ENCODE measurements around the gene SLIT3. TPM values are rescaled to one million over a fixed set of nuclear protein-coding genes. Genes with fewer than 3 reads are reported as not detected.

The SLIT3 gene
- total RNA-seq, 2 experiments from 2014 or later, result 0.15 TPM; not detected in 1

GRCh38 chr5:168989731-168990505 lies 311.0 kb downstream of the SLIT3 start:
- CTCF ChIA-PET, result no interaction called here
- POLR2A ChIA-PET, result no interaction called here
- no peak overlapping the region for H3K27ac Mint-ChIP-seq

GRCh38 chr5:168988699-168989098 lies 312.2 kb downstream of the SLIT3 start:
- ChIA-PET CTCF (no interaction called here), POLR2A (no interaction called here)
- DNase-seq, result no peak
- Mint-ChIP-seq H3K27ac (no peak overlapping the region), H3K4me3 (no peak overlapping the region), H3K36me3 (ENCODE audit: low read depth) (no peaks in the 10 kb centered on the region), H3K9me3 (no peaks in the 10 kb centered on the region), H3K4me1 (no peaks in the 10 kb centered on the region), H3K27me3 (peaks cover 3% of the 10 kb centered on the region)

More at GRCh38 chr5:168989731-168990505, 311.0 kb downstream of the SLIT3 start:
- Mint-ChIP-seq H3K9me3 (no peaks in the 10 kb centered on the region), H3K4me3 (no peak overlapping the region), H3K36me3 (ENCODE audit: low read depth) (no peaks in the 10 kb centered on the region), H3K4me1 (no peaks in the 10 kb centered on the region), H3K27me3 (peaks cover 3% of the 10 kb centered on the region)
- no peak for DNase-seq

GRCh38 chr5:168987543-168988300 lies 313.2 kb downstream of the SLIT3 start:
- CTCF ChIA-PET, result interaction anchor here (0.5 to 1.4 kb wide), 4 partner anchors 16 to 559 kb away, joined by 3 to 4 read pairs (median 3); no protein-coding TSS in a partner anchor
- Mint-ChIP-seq H3K27me3 (peaks cover 3% of the 10 kb centered on the region), H3K36me3 (ENCODE audit: low read depth) (no peaks in the 10 kb centered on the region), H3K27ac (no peak overlapping the region), H3K9me3 (no peaks in the 10 kb centered on the region), H3K4me3 (no peak overlapping the region), H3K4me1 (no peaks in the 10 kb centered on the region)
- POLR2A ChIA-PET, result no interaction called here
- DNase-seq, result peak; percentile 60

GRCh38 chr5:168985454-168985853 lies 315.5 kb downstream of the SLIT3 start:
- ChIA-PET POLR2A (no interaction called here), CTCF (no interaction called here)
- Mint-ChIP-seq H3K9me3 (no peaks in the 10 kb centered on the region), H3K4me1 (no peaks in the 10 kb centered on the region), H3K36me3 (ENCODE audit: low read depth) (no peaks in the 10 kb centered on the region), H3K27ac (no peak overlapping the region), H3K4me3 (no peak overlapping the region), H3K27me3 (peaks cover 6% of the 10 kb centered on the region)
- no peak for DNase-seq

- ChIA-PET POLR2A (no interaction called here), CTCF (no interaction called here)
- H3K4me1 Mint-ChIP-seq, result no peaks in the 10 kb centered on the region
- peaks cover 6% of the 10 kb centered on the region for H3K27me3 Mint-ChIP-seq
- no peak for DNase-seq
- no peaks in the 10 kb centered on the region for H3K9me3 Mint-ChIP-seq
- no peak overlapping the region for H3K27ac Mint-ChIP-seq
- no peak overlapping the region for H3K4me3 Mint-ChIP-seq
- H3K36me3 Mint-ChIP-seq (ENCODE audit: low read depth), result no peaks in the 10 kb centered on the region
Measured at GRCh38 chr5:168984135-168984675, 316.7 kb downstream of the SLIT3 start.

GRCh38 chr5:168979135-168979534 lies 321.8 kb downstream of the SLIT3 start:
- Mint-ChIP-seq H3K4me3 (no peak overlapping the region), H3K4me1 (no peaks in the 10 kb centered on the region), H3K36me3 (ENCODE audit: low read depth) (no peaks in the 10 kb centered on the region), H3K27me3 (peaks cover 12% of the 10 kb centered on the region), H3K27ac (no peak overlapping the region), H3K9me3 (no peaks in the 10 kb centered on the region)
- CTCF ChIA-PET, result interaction anchor here (1.6 kb wide), 1 partner anchor 18 kb away, joined by 3 read pairs; no protein-coding TSS in a partner anchor
- DNase-seq, result no peak
- POLR2A ChIA-PET, result no interaction called here

- H3K27ac Mint-ChIP-seq, result no peak overlapping the region
- no peak overlapping the region for H3K4me3 Mint-ChIP-seq
- no peaks in the 10 kb centered on the region for H3K4me1 Mint-ChIP-seq
- H3K36me3 Mint-ChIP-seq (ENCODE audit: low read depth), result no peaks in the 10 kb centered on the region
- CTCF ChIA-PET, result no interaction called here
- H3K27me3 Mint-ChIP-seq, result peaks cover 15% of the 10 kb centered on the region
- no peak for DNase-seq
- no peaks in the 10 kb centered on the region for H3K9me3 Mint-ChIP-seq
- POLR2A ChIA-PET, result no interaction called here
Measured at GRCh38 chr5:168978500-168978899, 322.4 kb downstream of the SLIT3 start.

- POLR2A ChIA-PET, result no interaction called here
- H3K4me1 Mint-ChIP-seq, result no peaks in the 10 kb centered on the region
- H3K36me3 Mint-ChIP-seq (ENCODE audit: low read depth), result no peaks in the 10 kb centered on the region
- CTCF ChIA-PET, result no interaction called here
- peaks cover 15% of the 10 kb centered on the region for H3K27me3 Mint-ChIP-seq
- no peak overlapping the region for H3K27ac Mint-ChIP-seq
- DNase-seq, result no peak
- no peaks in the 10 kb centered on the region for H3K9me3 Mint-ChIP-seq
- H3K4me3 Mint-ChIP-seq, result no peak overlapping the region
Measured at GRCh38 chr5:168978015-168978414, 322.9 kb downstream of the SLIT3 start.

- Mint-ChIP-seq H3K9me3 (no peaks in the 10 kb centered on the region), H3K4me3 (no peak overlapping the region), H3K36me3 (ENCODE audit: low read depth) (no peaks in the 10 kb centered on the region), H3K27ac (no peak overlapping the region), H3K27me3 (peaks cover 15% of the 10 kb centered on the region), H3K4me1 (no peaks in the 10 kb centered on the region)
- POLR2A ChIA-PET, result no interaction called here
- CTCF ChIA-PET, result no interaction called here
- DNase-seq, result no peak
Measured at GRCh38 chr5:168976311-168976970, 324.5 kb downstream of the SLIT3 start.

GRCh38 chr5:168975331-168975730 lies 325.6 kb downstream of the SLIT3 start:
- Mint-ChIP-seq H3K36me3 (ENCODE audit: low read depth) (no peaks in the 10 kb centered on the region), H3K4me1 (no peaks in the 10 kb centered on the region), H3K27ac (no peak overlapping the region), H3K4me3 (no peak overlapping the region), H3K27me3 (peaks cover 12% of the 10 kb centered on the region), H3K9me3 (no peaks in the 10 kb centered on the region)
- no peak for DNase-seq
- POLR2A ChIA-PET, result no interaction called here
- CTCF ChIA-PET, result no interaction called here

- H3K4me1 Mint-ChIP-seq, result no peaks in the 10 kb centered on the region
- H3K27me3 Mint-ChIP-seq, result peaks cover 12% of the 10 kb centered on the region
- H3K9me3 Mint-ChIP-seq, result no peaks in the 10 kb centered on the region
- no peak overlapping the region for H3K4me3 Mint-ChIP-seq
- CTCF ChIA-PET, result no interaction called here
- no peaks in the 10 kb centered on the region for H3K36me3 Mint-ChIP-seq (ENCODE audit: low read depth)
- POLR2A ChIA-PET, result no interaction called here
- H3K27ac Mint-ChIP-seq, result no peak overlapping the region
- DNase-seq, result no peak
Measured at GRCh38 chr5:168974082-168974481, 326.9 kb downstream of the SLIT3 start.

- H3K36me3 Mint-ChIP-seq (ENCODE audit: low read depth), result no peaks in the 10 kb centered on the region
- POLR2A ChIA-PET, result no interaction called here
Measured at GRCh38 chr5:168972731-168973130, 328.2 kb downstream of the SLIT3 start.

GRCh38 chr5:168971100-168971499 lies 329.8 kb downstream of the SLIT3 start:
- Mint-ChIP-seq H3K27me3 (peaks cover 11% of the 10 kb centered on the region), H3K4me3 (no peak overlapping the region), H3K4me1 (no peaks in the 10 kb centered on the region), H3K9me3 (no peaks in the 10 kb centered on the region), H3K27ac (no peak overlapping the region), H3K36me3 (ENCODE audit: low read depth) (no peaks in the 10 kb centered on the region)
- DNase-seq, result no peak
- ChIA-PET CTCF (no interaction called here), POLR2A (no interaction called here)

More at GRCh38 chr5:168972731-168973130, 328.2 kb downstream of the SLIT3 start:
- no peak overlapping the region for H3K4me3 Mint-ChIP-seq
- CTCF ChIA-PET, result no interaction called here
- H3K4me1 Mint-ChIP-seq, result no peaks in the 10 kb centered on the region
- no peak overlapping the region for H3K27ac Mint-ChIP-seq
- DNase-seq, result no peak
- H3K27me3 Mint-ChIP-seq, result peaks cover 12% of the 10 kb centered on the region
- H3K9me3 Mint-ChIP-seq, result no peaks in the 10 kb centered on the region
